H9 (cell line): ENCODE results near the gene ABCB6. TPM values are rescaled to one million over a fixed set of nuclear protein-coding genes. Genes with fewer than 3 reads are reported as not detected.
"Not testable (repeated sequence)": the region's sequence is repeated elsewhere in the genome, so short reads cannot be mapped to it uniquely, and the experiment has no call there.

ENCODE experiments used
- DNase-seq: peaks from one replicate; pipeline ENCODE4 v3.0.0-alpha.2; 2017
- H2AFZ ChIP-seq: one replicate; pipeline ENCODE4 v1.6.1; 2013; ENCODE audit warnings: mild to moderate bottlenecking, low read length, control low read depth, moderate library complexity
- H2AK5ac ChIP-seq: 2 replicates; pipeline ENCODE4 v1.6.1; 2013; ENCODE audit warnings: low read length, control low read depth, mixed read lengths; ENCODE audit not compliant: insufficient read length
- H2BK120ac ChIP-seq: one replicate; pipeline ENCODE4 v1.6.1; 2013; ENCODE audit warnings: low read depth, mild to moderate bottlenecking, low read length, control low read depth, inconsistent platforms; ENCODE audit not compliant: poor library complexity, severe bottlenecking
- H2BK12ac ChIP-seq: 2 replicates; pipeline ENCODE4 v1.6.1; 2013; ENCODE audit warnings: low read length, control low read depth, mixed read lengths, low read depth; ENCODE audit not compliant: insufficient read length
- H2BK15ac ChIP-seq: 2 replicates; pipeline ENCODE4 v1.6.1; 2013; ENCODE audit warnings: low read depth, low read length, control low read depth
- H2BK20ac ChIP-seq: one replicate; pipeline ENCODE4 v1.6.1; 2013; ENCODE audit warnings: low read depth, mild to moderate bottlenecking, low read length, control low read depth, inconsistent platforms; ENCODE audit not compliant: poor library complexity, severe bottlenecking
- H2BK5ac ChIP-seq: 2 replicates; pipeline ENCODE4 v1.6.1; 2013; ENCODE audit warnings: low read length, control low read depth, mixed read lengths; ENCODE audit not compliant: insufficient read length
- H3K14ac ChIP-seq: 2 replicates; pipeline ENCODE4 v1.6.1; 2013; ENCODE audit warnings: low read length, control low read depth; ENCODE audit not compliant: insufficient read depth
- H3K18ac ChIP-seq: 2 replicates; pipeline ENCODE4 v1.6.1; 2013; ENCODE audit warnings: low read depth, mild to moderate bottlenecking, mixed read lengths, low read length, control low read depth; ENCODE audit not compliant: insufficient read length
- H3K23ac ChIP-seq: 2 replicates; pipeline ENCODE4 v1.6.1; 2013; ENCODE audit warnings: low read length, control low read depth, mixed read lengths, low read depth; ENCODE audit not compliant: insufficient read length
- H3K23me2 ChIP-seq: 2 replicates; pipeline ENCODE4 v1.6.1; 2013; ENCODE audit warnings: low read depth, mild to moderate bottlenecking, mixed read lengths, low read length, control low read depth; ENCODE audit not compliant: insufficient read length, poor library complexity, severe bottlenecking
- H3K27ac ChIP-seq: 2 replicates; pipeline ENCODE4 v1.5.1; 2013; ENCODE audit warnings: low read length, control low read depth, mixed read lengths, low read depth; ENCODE audit not compliant: insufficient read length
- H3K27me3 ChIP-seq: 2 replicates; pipeline ENCODE4 v1.6.1; 2013; ENCODE audit warnings: low read length, control low read depth, inconsistent platforms; ENCODE audit not compliant: insufficient read depth
- H3K4ac ChIP-seq: 2 replicates; pipeline ENCODE4 v1.6.1; 2013; ENCODE audit warnings: low read depth, mild to moderate bottlenecking, control low read depth, inconsistent platforms, low read length, moderate library complexity
- H3K4me1 ChIP-seq: 2 replicates; pipeline ENCODE4 v1.6.1; 2013; ENCODE audit warnings: low read length, control low read depth, inconsistent platforms; ENCODE audit not compliant: insufficient read depth
- H3K4me2 ChIP-seq: 2 replicates; pipeline ENCODE4 v1.6.1; 2013; ENCODE audit warnings: low read length, control low read depth, mixed read lengths; ENCODE audit not compliant: insufficient read length, insufficient read depth
- H3K56ac ChIP-seq: 2 replicates; pipeline ENCODE4 v1.6.1; 2013; ENCODE audit warnings: low read depth, mild to moderate bottlenecking, mixed read lengths, low read length, control low read depth; ENCODE audit not compliant: insufficient read length
- H3K79me1 ChIP-seq: 2 replicates; pipeline ENCODE4 v1.6.1; 2013; ENCODE audit warnings: low read depth, mild to moderate bottlenecking, moderate library complexity, low read length, control low read depth, inconsistent platforms; ENCODE audit not compliant: insufficient read depth, poor library complexity, severe bottlenecking
- H3K79me2 ChIP-seq: 2 replicates; pipeline ENCODE4 v1.6.1; 2013; ENCODE audit warnings: low read length, control low read depth, inconsistent platforms; ENCODE audit not compliant: insufficient read depth
- H3K9ac ChIP-seq: 2 replicates; pipeline ENCODE4 v1.6.1; 2013; ENCODE audit warnings: low read length, control low read depth, mixed read lengths; ENCODE audit not compliant: insufficient read length; ENCODE audit errors: extremely low read depth
- H3K9me3 ChIP-seq: one replicate; pipeline ENCODE4 v1.6.1; 2013; ENCODE audit warnings: low read depth, low read length, inconsistent platforms; ENCODE audit not compliant: control insufficient read depth
- H3T11ph ChIP-seq: one replicate; pipeline ENCODE4 v1.6.1; 2013; ENCODE audit warnings: mild to moderate bottlenecking, low read length, control low read depth, inconsistent platforms
- H4K20me1 ChIP-seq: one replicate; pipeline ENCODE4 v1.6.1; 2013; ENCODE audit not compliant: control insufficient read depth, insufficient read length, insufficient read depth
- H4K5ac ChIP-seq: 2 replicates; pipeline ENCODE4 v1.6.1; 2013; ENCODE audit warnings: low read depth, mild to moderate bottlenecking, mixed read lengths, low read length, control low read depth; ENCODE audit not compliant: insufficient read length
- H4K8ac ChIP-seq: replicated peaks from 2 replicates; pipeline ENCODE4 v1.6.1; 2013; ENCODE audit warnings: low read length, control low read depth, mixed read lengths, low read depth; ENCODE audit not compliant: insufficient read length
- H4K91ac ChIP-seq: 2 replicates; pipeline ENCODE4 v1.6.1; 2013; ENCODE audit warnings: low read depth, mild to moderate bottlenecking, moderate library complexity, mixed read lengths, low read length, control low read depth; ENCODE audit not compliant: insufficient read length
- H3K27ac Mint-ChIP-seq, 3 experiments: 2 replicates in 2 of 3; 3 replicates in 1 of 3; pipeline ENCODE4 v1.8.0; 2020 to 2021; ENCODE audit warnings: mixed read lengths in 3 of 3, mild to moderate bottlenecking in 1 of 3, moderate library complexity in 1 of 3
- H3K27me3 Mint-ChIP-seq: 2 replicates; pipeline ENCODE4 v1.8.0; 2021; ENCODE audit warnings: low read depth, mild to moderate bottlenecking, moderate library complexity, mixed read lengths
- H3K36me3 Mint-ChIP-seq, 3 experiments: 2 replicates in 2 of 3; 3 replicates in 1 of 3; pipeline ENCODE4 v1.8.0; 2020 to 2021; ENCODE audit warnings: low read depth in 3 of 3, mixed read lengths in 3 of 3; ENCODE audit not compliant: insufficient read depth in 1 of 3
- H3K4me1 Mint-ChIP-seq, 2 experiments: 2 replicates each; pipeline ENCODE4 v1.8.0; 2020; ENCODE audit warnings: mixed read lengths in 2 of 2
- H3K4me3 Mint-ChIP-seq, 2 experiments: 2 replicates in 1 of 2; 3 replicates in 1 of 2; pipeline ENCODE4 v1.8.0; 2020 to 2021; ENCODE audit warnings: mild to moderate bottlenecking in 2 of 2, mixed read lengths in 2 of 2, moderate library complexity in 1 of 2
- H3K9me3 Mint-ChIP-seq, 2 experiments: 2 replicates in 1 of 2; 3 replicates in 1 of 2; pipeline ENCODE4 v1.8.0; 2020; ENCODE audit warnings: mild to moderate bottlenecking in 2 of 2, mixed read lengths in 2 of 2, moderate library complexity in 1 of 2
- WGBS: extraction: QIAGEN DNeasy Blood & Tissue Kit; methylation state at CpG from one replicate; pipeline ENCODE4 v1.1.7; 2013; ENCODE audit warnings: missing lambda C conversion rate, low lambda C conversion rate, mixed read lengths; ENCODE audit not compliant: insufficient read length; ENCODE audit errors: extremely low coverage; 5-methylcytosine and 5-hydroxymethylcytosine counted together
- total RNA-seq: library from RNA; stranded (reverse); gene quantifications from 2 replicates; pipeline ENCODE4 v1.2.1, GENCODE V29; 2021

The ABCB6 gene
- total RNA-seq, 1 experiment from 2014 or later = 46.4 TPM

- no CpG with 5 or more reads among the region's 26 CpGs for WGBS
- not testable (repeated sequence) for H3K23me2 ChIP-seq, H2BK12ac ChIP-seq, H3K4me3 Mint-ChIP-seq, H3K9me3 Mint-ChIP-seq, H3K56ac ChIP-seq, H3K9ac ChIP-seq, H4K5ac ChIP-seq, H2BK20ac ChIP-seq, H3K79me1 ChIP-seq, H2BK120ac ChIP-seq, H4K8ac ChIP-seq, H2AFZ ChIP-seq, H3T11ph ChIP-seq, H2AK5ac ChIP-seq, H3K79me2 ChIP-seq, H3K27me3 ChIP-seq, H2BK5ac ChIP-seq, H3K36me3 Mint-ChIP-seq, H3K9me3 ChIP-seq, H2BK15ac ChIP-seq, H3K14ac ChIP-seq, H4K91ac ChIP-seq, H3K4me2 ChIP-seq, DNase-seq, H3K18ac ChIP-seq, H3K27ac ChIP-seq, H3K4me1 ChIP-seq, H3K23ac ChIP-seq, H3K4ac ChIP-seq, H4K20me1 ChIP-seq
- Mint-ChIP-seq H3K4me1 (peaks cover 11 to 17% of the 10 kb centered on the region in 2 experiments), H3K27me3 (peaks cover 13% of the 10 kb centered on the region), H3K27ac (peak overlapping the region; percentile 6 to 91 (median 76); a peak in 4 of 7 replicates)
Observed at GRCh38 chr2:219200502-219201326, 18.0 kb downstream of the ABCB6 start.
